NCI-H1417 (cell line): Measurements from ENCODE around the gene SP8.

Experiments used
- DNase-seq, 3 experiments: peaks; one replicate each; lab custom pipeline; 2025; lab: John Stamatoyannopoulos, UW

Gene SP8

DNA sequence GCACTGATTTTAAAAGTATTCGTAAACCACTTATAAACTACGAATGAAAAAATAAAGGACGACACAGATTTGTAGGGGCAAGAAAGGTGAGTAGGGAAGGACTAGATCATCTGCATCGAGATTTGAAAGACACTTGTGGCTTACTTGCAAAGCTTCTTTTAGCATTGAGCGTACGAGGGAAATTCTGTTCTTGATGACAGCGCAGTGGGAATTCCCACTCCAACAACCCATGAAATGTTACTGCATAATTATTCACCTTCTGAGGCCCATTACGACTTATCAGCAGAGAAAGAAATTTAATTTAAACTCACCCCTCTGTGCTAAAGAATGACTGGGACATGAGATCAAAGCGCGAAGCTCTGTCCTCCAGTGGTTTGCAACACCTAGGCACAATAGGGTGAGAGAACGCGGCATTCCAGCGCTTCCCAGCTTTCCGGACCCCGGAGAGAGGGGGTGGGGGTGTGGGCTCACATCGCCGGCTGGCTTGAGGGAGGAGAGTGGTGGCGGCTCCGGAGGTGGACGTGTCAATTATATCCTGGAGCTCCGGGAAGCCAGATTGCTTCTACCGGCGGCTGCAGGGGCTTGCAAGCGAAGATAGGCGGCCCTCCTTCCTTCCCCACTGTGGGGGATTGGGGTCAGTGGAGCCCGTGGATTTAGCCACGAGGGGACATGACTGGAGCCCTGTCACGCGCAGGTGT, 10.3 kb downstream of the SP8 start:
- DNase-seq, result no peak

- DNase-seq, result no peak
These were observed 32.7 kb downstream of the SP8 start for GRCh38 chr7:20754001-20754400.

DNA sequence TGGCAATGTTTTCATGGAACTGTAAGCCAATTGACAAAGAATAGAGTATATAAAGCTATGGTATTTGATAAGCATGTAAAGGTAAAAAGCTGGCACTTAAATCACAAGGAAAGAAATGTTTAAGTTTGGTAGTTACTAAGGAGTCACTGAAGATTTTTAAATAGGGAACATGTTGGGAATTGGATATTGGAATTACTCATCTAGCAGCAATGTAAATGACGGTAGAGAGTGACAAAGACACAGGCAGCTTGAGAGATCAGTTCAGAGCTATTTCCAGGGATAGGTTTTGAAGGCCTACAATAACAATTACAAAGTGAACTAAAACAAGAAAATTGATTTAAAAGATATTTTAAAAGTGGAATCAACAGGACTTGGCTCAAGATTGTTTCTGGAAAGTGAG, 36.8 kb downstream of the SP8 start:
- no peak for DNase-seq

GRCh38 chr7:20748853-20749252, 37.8 kb downstream of the SP8 start:
- DNase-seq, result no peak

GRCh38 chr7:20747001-20747400, 39.7 kb downstream of the SP8 start:
- no peak for DNase-seq

DNA sequence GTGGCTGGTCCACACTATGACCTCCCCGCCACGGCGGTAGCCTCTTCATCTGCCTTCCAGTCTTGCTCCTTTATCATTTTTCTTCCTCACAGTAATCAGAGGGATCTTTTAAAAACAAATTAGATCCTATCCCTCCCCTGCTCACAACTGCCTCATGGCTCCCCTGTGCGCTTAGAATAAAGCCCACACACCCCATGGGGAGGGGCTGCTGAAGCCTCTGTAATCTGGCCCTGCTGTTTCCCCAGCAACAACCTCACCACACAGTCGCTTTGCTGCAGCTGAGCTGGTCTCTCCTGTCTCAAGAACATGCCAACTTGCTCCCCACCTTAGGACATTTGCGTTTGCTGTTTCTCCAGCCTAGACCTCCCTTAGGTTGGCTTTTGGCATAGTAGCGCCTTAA, 41.0 kb downstream of the SP8 start:
- no peak for DNase-seq

- peak in 2 of 3 experiments; percentile 44 to 76 for DNase-seq
These were observed 41.7 kb downstream of the SP8 start for GRCh38 chr7:20744954-20745446.

DNA sequence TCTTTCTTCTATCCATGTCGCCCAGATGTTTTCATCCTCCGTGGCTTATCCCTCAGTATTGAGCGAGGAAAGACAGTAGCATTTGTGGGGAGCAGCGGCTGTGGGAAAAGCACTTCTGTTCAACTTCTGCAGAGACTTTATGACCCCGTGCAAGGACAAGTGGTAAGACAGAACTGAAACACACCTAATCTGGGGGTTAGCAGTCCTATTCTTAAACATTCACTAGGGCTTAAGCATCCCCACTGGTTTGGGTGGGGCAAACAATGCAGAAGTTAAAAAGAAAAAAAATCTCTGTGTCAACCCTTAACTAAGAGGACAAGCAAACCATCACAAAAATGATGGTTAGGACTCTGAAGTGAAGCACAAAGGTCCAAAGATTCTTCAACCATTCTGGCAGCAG, 43.8 kb downstream of the SP8 start:
- no peak for DNase-seq

GRCh38 chr7:20741801-20742200, 44.9 kb downstream of the SP8 start:
- no peak for DNase-seq

- no peak for DNase-seq
These were observed 47.9 kb downstream of the SP8 start for GRCh38 chr7:20738518-20739481.

DNA sequence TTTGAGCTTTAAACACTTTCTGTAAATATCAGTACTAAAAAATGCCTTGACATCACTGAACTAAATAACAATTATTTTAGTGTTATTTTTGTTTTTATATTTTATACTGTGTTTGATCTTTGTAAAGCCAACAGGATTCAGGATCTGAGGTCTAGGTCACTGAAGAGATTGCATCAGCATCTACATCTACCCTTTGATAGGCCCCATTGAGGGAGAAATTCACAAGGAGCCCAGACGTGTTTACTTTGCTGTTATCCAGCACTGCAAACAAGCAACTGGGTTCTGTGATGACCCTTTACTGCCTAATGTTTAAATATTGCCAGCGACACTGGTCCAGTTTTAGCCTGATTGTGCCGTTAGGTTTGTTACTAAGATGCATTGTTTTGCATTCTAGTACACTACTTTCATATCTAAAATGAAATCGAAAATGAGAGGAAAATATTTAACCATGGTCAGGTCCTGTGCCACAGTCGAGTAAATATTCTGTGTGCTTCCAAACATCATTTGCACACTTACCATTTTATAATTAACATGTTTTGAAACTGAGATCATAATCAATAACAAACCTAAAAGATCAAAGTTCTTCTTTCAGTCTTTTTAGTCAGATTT, 48.7 kb downstream of the SP8 start:
- DNase-seq, result peak; percentile 10 to 74 (median 30)

DNA sequence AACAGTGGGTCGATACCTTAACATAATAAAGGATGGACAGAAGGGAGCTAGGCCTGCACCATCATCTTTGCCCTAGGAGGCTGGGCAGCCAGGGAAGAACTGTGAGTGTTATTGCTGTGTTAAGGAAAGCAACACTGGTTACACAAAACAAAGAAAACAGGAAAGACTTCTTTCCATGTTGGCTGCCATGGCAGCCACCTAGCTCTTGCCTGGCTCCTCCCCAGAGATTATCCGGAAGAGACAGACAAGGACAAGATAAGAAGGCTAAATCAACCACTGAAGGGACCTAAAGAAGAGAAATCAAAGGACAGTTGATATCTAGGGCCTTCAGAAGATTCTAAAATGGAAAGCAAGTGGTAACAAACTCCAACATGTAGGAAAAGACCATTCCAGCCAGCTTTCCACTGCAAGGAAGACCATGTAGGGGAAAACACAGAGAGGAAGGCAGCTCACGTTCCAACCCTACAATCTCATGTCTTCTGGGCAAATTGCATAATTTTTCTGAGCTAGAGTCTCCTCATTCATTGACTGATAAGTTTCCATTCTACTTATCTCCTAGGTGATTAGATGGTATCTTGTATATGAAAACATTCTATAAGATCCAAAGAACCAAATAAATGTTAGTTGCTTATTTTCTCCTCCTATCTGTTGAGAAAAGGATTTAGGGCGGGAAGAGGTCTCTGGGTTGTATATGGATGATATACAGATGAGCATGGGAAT, 51.2 kb downstream of the SP8 start:
- DNase-seq, result no peak
